Measurements from ENCODE around the gene IPCEF1. TPM values are rescaled to one million over a fixed set of nuclear protein-coding genes. Genes with fewer than 3 reads are reported as not detected.

The IPCEF1 gene
- polyA plus RNA-seq, 1 donor (not counting 4 experiments of a cell fraction or from before 2014, with no cell fraction given), result 0.21 TPM

DNA sequence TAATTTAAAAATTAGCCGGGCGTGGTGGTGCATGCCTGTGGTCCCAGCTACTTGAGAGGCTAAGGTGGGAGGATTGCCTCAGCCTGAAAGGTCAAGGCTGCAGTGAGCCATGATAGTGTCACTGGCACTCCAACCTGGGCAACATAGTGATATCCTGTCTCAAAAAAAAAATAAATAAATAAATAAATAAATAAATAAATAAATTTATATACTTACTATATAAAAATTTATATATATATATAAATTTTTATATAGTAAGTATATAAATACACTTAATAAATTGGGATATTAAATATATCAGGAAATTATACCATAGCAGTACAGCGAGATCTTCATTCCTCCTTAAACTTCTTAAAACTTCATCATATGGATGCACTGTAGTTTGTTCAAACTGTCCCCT, 23.0 kb upstream of the IPCEF1 start:
- dilution Hi-C loops (cut with MboI; ENCODE audit: extremely low pct_ligation_motif_present, low sequenced_read_pairs), result no loop called here
- Histone ChIP-seq H2AFZ (ENCODE audit: control insufficient read depth, low read length) (no peak overlapping the region), H3K4me1 (ENCODE audit: control insufficient read depth, extremely low read depth, insufficient read depth, low read length) (no peaks in the 10 kb centered on the region), H3K27ac (ENCODE audit: control insufficient read depth, insufficient read depth, low read length) (no peak overlapping the region), H3K27me3 (ENCODE audit: control insufficient read depth, extremely low read depth, insufficient read depth, low read length) (no peaks in the 10 kb centered on the region), H3K9me3 (ENCODE audit: control insufficient read depth, low read depth, low read length) (no peaks in the 10 kb centered on the region), H3K4me3 (ENCODE audit: control insufficient read depth in 2 of 3, extremely low read depth in 1 of 3, insufficient read depth in 2 of 3, low read depth in 1 of 3, low read length in 3 of 3) (no peak overlapping the region), H3K9ac (ENCODE audit: control insufficient read depth, extremely low read depth, insufficient read depth, low read length) (no peak overlapping the region), H4K20me1 (ENCODE audit: control insufficient read depth, extremely low read depth, insufficient read depth, low read length) (no peaks in the 10 kb centered on the region), H3K4me2 (ENCODE audit: control insufficient read depth, extremely low read depth, insufficient read depth, low read depth, low read length) (no peak overlapping the region), H3K9me1 (ENCODE audit: control insufficient read depth, extremely low read depth, insufficient read depth, low read length) (no peaks in the 10 kb centered on the region), H3K79me2 (ENCODE audit: control insufficient read depth, insufficient read depth, low read length) (no peaks in the 10 kb centered on the region), H3K36me3 (ENCODE audit: control insufficient read depth in 2 of 2, extremely low read depth in 1 of 2, insufficient read depth in 2 of 2, low read length in 2 of 2) (no peaks in the 10 kb centered on the region)
- TF ChIP-seq, protein P1, sequence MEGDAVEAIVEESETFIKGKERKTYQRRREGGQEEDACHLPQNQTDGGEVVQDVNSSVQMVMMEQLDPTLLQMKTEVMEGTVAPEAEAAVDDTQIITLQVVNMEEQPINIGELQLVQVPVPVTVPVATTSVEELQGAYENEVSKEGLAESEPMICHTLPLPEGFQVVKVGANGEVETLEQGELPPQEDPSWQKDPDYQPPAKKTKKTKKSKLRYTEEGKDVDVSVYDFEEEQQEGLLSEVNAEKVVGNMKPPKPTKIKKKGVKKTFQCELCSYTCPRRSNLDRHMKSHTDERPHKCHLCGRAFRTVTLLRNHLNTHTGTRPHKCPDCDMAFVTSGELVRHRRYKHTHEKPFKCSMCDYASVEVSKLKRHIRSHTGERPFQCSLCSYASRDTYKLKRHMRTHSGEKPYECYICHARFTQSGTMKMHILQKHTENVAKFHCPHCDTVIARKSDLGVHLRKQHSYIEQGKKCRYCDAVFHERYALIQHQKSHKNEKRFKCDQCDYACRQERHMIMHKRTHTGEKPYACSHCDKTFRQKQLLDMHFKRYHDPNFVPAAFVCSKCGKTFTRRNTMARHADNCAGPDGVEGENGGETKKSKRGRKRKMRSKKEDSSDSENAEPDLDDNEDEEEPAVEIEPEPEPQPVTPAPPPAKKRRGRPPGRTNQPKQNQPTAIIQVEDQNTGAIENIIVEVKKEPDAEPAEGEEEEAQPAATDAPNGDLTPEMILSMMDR (optimal IDR thresholded peaks at IDR 0.05 in 1 of 3, IDR thresholded peaks at IDR 0.05 in 1 of 3, conservative IDR thresholded peaks at IDR 0.05 in 1 of 3; ENCODE audit: extremely low read depth in 1 of 3, insufficient read depth in 2 of 3, low read length in 3 of 3), result no peak
- TF ChIP-seq EZH2 (IDR thresholded peaks at IDR 0.05; ENCODE audit: low read length), result no peak
- no peak for FAIRE-seq
- DNase-seq (ENCODE audit: low read depth, low spot score), result no peak

DNA sequence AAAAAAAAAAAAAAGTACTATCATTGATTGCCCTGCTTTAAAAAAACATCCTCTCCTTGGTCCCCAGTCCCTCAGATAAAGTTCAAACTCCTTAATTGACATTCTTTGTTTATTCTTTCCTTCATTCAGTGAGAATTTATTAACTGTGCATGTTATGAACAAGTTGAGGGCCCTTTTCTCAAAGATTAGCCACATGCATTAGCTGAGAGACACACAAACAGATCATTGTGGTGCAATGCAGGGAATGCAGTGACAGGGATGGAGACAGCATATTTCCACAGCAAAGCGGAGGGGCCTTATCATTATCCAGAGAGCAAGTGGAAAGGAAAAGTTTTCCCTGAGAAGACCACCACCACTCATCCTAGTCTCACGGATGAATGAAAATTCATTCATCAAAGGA, 21.9 kb upstream of the IPCEF1 start:
- FAIRE-seq, result no peak
- dilution Hi-C loops (cut with MboI; ENCODE audit: extremely low pct_ligation_motif_present, low sequenced_read_pairs), result no loop called here
- no peaks in the 10 kb centered on the region for H3K36me3 ChIP-seq (ENCODE audit: control insufficient read depth in 2 of 2, extremely low read depth in 1 of 2, insufficient read depth in 2 of 2, low read length in 2 of 2)

More for the DNA sequence above, 21.9 kb upstream of the IPCEF1 start:
- H2AFZ ChIP-seq (ENCODE audit: control insufficient read depth, low read length), result no peak overlapping the region
- H3K27ac ChIP-seq (ENCODE audit: control insufficient read depth, insufficient read depth, low read length), result no peak overlapping the region
- H3K79me2 ChIP-seq (ENCODE audit: control insufficient read depth, insufficient read depth, low read length), result no peaks in the 10 kb centered on the region
- H3K9ac ChIP-seq (ENCODE audit: control insufficient read depth, extremely low read depth, insufficient read depth, low read length), result no peak overlapping the region
- H3K4me1 ChIP-seq (ENCODE audit: control insufficient read depth, extremely low read depth, insufficient read depth, low read length), result no peaks in the 10 kb centered on the region
- no peaks in the 10 kb centered on the region for H3K9me3 ChIP-seq (ENCODE audit: control insufficient read depth, low read depth, low read length)
- no peaks in the 10 kb centered on the region for H3K9me1 ChIP-seq (ENCODE audit: control insufficient read depth, extremely low read depth, insufficient read depth, low read length)
- H3K4me3 ChIP-seq (ENCODE audit: control insufficient read depth in 2 of 3, extremely low read depth in 1 of 3, insufficient read depth in 2 of 3, low read depth in 1 of 3, low read length in 3 of 3), result no peak overlapping the region
- H3K4me2 ChIP-seq (ENCODE audit: control insufficient read depth, extremely low read depth, insufficient read depth, low read depth, low read length), result no peak overlapping the region
- no peaks in the 10 kb centered on the region for H3K27me3 ChIP-seq (ENCODE audit: control insufficient read depth, extremely low read depth, insufficient read depth, low read length)
- TF ChIP-seq, protein P1 (optimal IDR thresholded peaks at IDR 0.05 in 1 of 3, IDR thresholded peaks at IDR 0.05 in 1 of 3, conservative IDR thresholded peaks at IDR 0.05 in 1 of 3; ENCODE audit: extremely low read depth in 1 of 3, insufficient read depth in 2 of 3, low read length in 3 of 3), result no peak
- DNase-seq (ENCODE audit: low read depth, low spot score), result no peak
- H4K20me1 ChIP-seq (ENCODE audit: control insufficient read depth, extremely low read depth, insufficient read depth, low read length), result no peaks in the 10 kb centered on the region

All from keratinocyte (primary cell).